ENCODE results near the gene PXT1.

PXT1 gene

GRCh38 chr6:36461646-36462045 is 19.0 kb upstream of the PXT1 start:
- no peak for TF ChIP-seq GATA3 (IDR thresholded peaks at IDR 0.05; ENCODE audit: low read depth, low read length)
- no peak for TF ChIP-seq GATA2 (IDR thresholded peaks at IDR 0.05; ENCODE audit: low read depth, low read length)

GRCh38 chr6:36460916-36461315 is 18.3 kb upstream of the PXT1 start:
- TF ChIP-seq GATA2 (IDR thresholded peaks at IDR 0.05; ENCODE audit: low read depth, low read length) (no peak), GATA3 (IDR thresholded peaks at IDR 0.05; ENCODE audit: low read depth, low read length) (no peak)

- no peak for TF ChIP-seq GATA3 (IDR thresholded peaks at IDR 0.05; ENCODE audit: low read depth, low read length)
- no peak for TF ChIP-seq GATA2 (IDR thresholded peaks at IDR 0.05; ENCODE audit: low read depth, low read length)
Observed at GRCh38 chr6:36459501-36459900, 16.8 kb upstream of the PXT1 start.

- TF ChIP-seq GATA2 (IDR thresholded peaks at IDR 0.05; ENCODE audit: low read depth, low read length) (no peak), GATA3 (IDR thresholded peaks at IDR 0.05; ENCODE audit: low read depth, low read length) (no peak)
Observed at GRCh38 chr6:36455486-36456027, 12.9 kb upstream of the PXT1 start.

- TF ChIP-seq GATA3 (IDR thresholded peaks at IDR 0.05; ENCODE audit: low read depth, low read length), result no peak
- no peak for TF ChIP-seq GATA2 (IDR thresholded peaks at IDR 0.05; ENCODE audit: low read depth, low read length)
Observed at GRCh38 chr6:36445621-36446020, 3.0 kb upstream of the PXT1 start.

GRCh38 chr6:36444470-36444869 is 1.8 kb upstream of the PXT1 start:
- TF ChIP-seq GATA3 (IDR thresholded peaks at IDR 0.05; ENCODE audit: low read depth, low read length) (no peak), GATA2 (IDR thresholded peaks at IDR 0.05; ENCODE audit: low read depth, low read length) (no peak)

- no peak for TF ChIP-seq GATA3 (IDR thresholded peaks at IDR 0.05; ENCODE audit: low read depth, low read length)
Observed at GRCh38 chr6:36443471-36444428, 1.1 kb upstream of the PXT1 start.

GRCh38 chr6:36442103-36442670 is 467 bp downstream of the PXT1 start:
- no peak for TF ChIP-seq GATA3 (IDR thresholded peaks at IDR 0.05; ENCODE audit: low read depth, low read length)
- TF ChIP-seq GATA2 (IDR thresholded peaks at IDR 0.05; ENCODE audit: low read depth, low read length), result no peak

- TF ChIP-seq GATA2 (IDR thresholded peaks at IDR 0.05; ENCODE audit: low read depth, low read length) (no peak), GATA3 (IDR thresholded peaks at IDR 0.05; ENCODE audit: low read depth, low read length) (no peak)
Observed at GRCh38 chr6:36441307-36441894, 1.3 kb downstream of the PXT1 start.

GRCh38 chr6:36436466-36436865 is 6.2 kb downstream of the PXT1 start:
- no peak for TF ChIP-seq GATA3 (IDR thresholded peaks at IDR 0.05; ENCODE audit: low read depth, low read length)
- TF ChIP-seq GATA2 (IDR thresholded peaks at IDR 0.05; ENCODE audit: low read depth, low read length), result no peak

GRCh38 chr6:36432151-36432671 is 10.4 kb downstream of the PXT1 start:
- no peak for TF ChIP-seq GATA3 (IDR thresholded peaks at IDR 0.05; ENCODE audit: low read depth, low read length)
- TF ChIP-seq GATA2 (IDR thresholded peaks at IDR 0.05; ENCODE audit: low read depth, low read length), result no peak

GRCh38 chr6:36431197-36431596 is 11.5 kb downstream of the PXT1 start:
- TF ChIP-seq GATA3 (IDR thresholded peaks at IDR 0.05; ENCODE audit: low read depth, low read length) (no peak), GATA2 (IDR thresholded peaks at IDR 0.05; ENCODE audit: low read depth, low read length) (no peak)

- TF ChIP-seq GATA2 (IDR thresholded peaks at IDR 0.05; ENCODE audit: low read depth, low read length), result no peak
Observed at GRCh38 chr6:36430351-36430750, 12.3 kb downstream of the PXT1 start.

GRCh38 chr6:36428911-36429310 is 13.7 kb downstream of the PXT1 start:
- TF ChIP-seq GATA2 (IDR thresholded peaks at IDR 0.05; ENCODE audit: low read depth, low read length) (no peak), GATA3 (IDR thresholded peaks at IDR 0.05; ENCODE audit: low read depth, low read length) (no peak)
